Measurements from ENCODE around the gene DAB1.
A peak's percentile ranks its signal among the peaks of the same experiment; 100 is the strongest.

DAB1 gene

DNA sequence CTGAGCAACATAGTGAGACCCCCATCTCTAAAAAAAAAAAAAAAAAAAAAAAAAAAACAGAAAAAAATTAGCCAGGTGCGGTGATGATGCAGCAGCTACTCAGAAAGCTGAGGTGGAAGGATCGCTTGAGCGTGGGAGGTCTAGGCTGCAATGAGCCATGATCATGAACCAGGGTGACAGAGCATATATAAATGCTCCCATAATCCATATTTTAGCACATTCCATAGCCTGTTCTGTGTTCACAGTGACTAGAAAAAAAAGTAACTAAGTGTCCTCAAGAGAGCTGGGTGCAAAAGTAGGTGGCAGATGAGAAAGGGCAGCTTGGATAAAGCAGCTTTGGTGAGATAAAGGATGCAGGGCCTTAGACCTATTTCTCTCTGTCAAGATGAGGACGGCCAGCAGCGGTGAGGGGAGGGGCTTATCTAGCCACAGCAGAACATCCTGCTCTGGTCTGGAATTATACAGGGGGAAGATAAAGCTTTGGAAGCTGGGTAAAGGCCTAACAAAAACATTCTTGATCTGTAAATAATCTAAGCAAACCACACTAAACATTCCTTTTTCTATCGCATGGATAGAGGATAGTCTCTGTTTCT is 205.3 kb downstream of the DAB1 start:
- DNase-seq (ENCODE audit: low spot score), result no peak

DNA sequence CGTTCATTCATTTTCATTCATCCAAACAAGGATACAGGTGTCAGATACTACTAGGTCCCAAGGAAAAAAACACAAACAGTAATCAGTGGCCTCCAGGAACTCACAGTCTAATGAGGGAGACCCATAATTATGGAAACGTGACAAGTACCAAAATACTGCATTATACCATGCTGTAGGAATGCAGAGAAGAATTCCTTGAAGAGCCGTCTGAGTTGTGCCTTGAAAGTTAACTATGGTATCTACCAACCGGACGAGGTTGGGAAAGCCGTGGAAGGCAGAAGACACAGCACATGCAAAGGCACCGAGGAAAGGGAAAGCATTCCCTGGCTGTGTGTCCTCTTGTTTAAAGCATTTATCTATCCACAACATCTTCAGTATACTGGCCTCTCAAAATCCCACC is 206.0 kb downstream of the DAB1 start:
- DNase-seq (ENCODE audit: low spot score), result no peak

DNA sequence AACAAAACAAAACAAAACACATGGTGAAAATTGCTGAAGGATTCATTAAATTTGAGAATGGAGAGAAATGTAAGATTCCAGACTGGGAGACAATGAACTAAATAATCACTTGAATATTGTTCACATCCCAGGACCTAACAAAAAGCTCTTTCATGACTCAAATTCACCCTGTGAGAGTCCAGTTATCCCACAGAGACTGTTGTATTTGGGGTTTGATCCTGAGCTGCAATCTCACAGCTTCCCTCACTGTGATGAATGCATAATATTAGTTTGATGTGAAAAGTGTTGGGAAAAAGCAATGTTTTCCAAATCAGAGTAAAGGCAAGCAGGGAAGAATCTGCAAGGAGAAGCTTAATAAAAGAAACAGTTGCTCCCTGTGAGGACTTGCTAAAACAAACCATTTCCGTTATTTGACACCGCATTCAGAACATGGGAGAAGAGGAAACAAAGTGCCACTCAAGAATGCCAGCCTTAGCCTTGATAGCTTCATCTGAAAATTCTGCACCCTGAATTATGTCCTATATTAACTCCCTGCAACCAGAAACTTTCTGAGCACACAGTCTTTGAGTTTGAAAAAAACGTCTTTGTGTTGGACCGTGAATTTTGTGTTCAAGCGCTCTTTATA is 208.8 kb downstream of the DAB1 start:
- DNase-seq (ENCODE audit: low spot score), result no peak

DNA sequence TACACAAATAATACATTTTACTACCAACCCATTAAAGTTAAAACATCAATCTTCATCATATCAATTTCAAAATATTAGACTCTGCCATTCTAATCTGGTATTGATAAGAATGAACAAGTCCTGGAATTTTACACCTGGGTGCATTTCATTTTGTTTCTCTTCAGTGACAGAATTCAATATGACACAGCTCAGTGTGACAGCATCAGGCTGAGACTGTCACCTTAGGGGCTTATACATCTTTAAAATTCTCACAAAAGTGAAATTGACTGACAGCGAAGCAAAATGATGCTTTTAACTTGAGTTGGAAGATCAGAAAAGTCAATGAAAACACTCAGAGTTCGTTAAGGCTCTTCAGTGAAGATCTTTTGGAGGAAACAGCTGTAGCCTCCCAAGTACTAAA is 213.0 kb downstream of the DAB1 start:
- DNase-seq (ENCODE audit: low spot score), result no peak

DNA sequence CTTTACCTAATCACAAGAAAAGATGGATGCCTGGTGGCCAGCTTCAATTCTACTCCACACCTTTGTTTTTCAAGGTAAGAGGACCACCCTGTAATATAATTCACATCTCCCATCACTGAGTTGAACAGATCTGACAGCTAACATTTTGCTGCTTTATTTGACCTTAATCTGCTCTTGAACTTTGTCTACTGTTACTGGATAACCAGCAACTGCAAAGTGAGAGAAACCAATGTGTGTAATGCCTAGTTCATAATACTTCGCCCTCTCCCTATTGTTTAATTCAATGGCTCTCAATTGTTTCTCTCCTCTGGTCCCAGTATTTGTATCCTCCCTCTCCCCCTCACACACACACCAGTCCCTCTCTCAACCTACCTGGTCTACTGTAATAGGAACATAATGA is 214.4 kb downstream of the DAB1 start:
- DNase-seq (ENCODE audit: low spot score), result no peak

DNA sequence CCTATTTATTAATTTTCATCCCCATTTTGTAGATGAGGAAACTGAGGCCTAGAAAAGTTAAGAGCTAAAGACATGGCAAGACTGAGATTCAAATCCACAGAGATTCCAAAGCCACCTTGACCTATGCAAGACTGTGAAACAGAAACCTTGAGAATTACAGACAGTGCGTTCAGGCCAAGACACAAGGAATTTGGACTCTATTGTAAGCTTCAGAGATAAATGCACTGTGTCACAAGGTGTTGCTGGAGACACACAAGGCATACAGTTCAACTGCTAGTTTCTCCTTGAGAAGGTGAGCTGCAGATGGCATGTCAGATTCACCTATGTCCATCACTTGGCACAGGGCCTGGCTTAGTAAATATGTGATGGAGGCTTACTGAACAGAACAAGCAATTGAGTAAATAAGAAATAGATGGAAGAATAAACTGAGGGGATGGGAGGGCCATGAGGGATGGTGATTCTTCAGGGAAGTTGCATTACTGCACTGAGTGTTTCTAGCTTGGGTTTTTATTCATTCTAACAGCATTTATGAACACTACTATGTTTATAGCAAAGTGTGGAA is 215.0 kb downstream of the DAB1 start:
- no peak for DNase-seq (ENCODE audit: low spot score)

DNA sequence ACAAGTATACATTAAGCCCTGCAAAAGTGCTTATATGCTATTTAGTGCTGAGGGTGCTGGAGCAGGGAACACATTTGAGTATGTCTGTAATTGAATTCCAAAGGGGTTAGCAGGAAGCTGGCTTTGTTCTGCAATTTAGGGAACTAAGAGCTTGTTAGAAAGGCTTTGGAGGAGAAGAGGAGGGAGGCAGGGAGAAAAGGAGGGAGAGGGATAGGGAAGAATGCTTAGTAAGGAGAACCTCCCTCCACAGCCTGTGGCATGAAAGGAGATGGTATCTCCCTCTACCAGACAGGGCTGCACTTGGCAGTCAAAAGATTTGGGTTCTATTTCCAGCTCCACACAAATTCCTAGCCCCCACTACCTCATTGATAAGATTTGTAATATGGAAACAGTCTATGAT is 217.8 kb downstream of the DAB1 start:
- no peak for DNase-seq (ENCODE audit: low spot score)

DNA sequence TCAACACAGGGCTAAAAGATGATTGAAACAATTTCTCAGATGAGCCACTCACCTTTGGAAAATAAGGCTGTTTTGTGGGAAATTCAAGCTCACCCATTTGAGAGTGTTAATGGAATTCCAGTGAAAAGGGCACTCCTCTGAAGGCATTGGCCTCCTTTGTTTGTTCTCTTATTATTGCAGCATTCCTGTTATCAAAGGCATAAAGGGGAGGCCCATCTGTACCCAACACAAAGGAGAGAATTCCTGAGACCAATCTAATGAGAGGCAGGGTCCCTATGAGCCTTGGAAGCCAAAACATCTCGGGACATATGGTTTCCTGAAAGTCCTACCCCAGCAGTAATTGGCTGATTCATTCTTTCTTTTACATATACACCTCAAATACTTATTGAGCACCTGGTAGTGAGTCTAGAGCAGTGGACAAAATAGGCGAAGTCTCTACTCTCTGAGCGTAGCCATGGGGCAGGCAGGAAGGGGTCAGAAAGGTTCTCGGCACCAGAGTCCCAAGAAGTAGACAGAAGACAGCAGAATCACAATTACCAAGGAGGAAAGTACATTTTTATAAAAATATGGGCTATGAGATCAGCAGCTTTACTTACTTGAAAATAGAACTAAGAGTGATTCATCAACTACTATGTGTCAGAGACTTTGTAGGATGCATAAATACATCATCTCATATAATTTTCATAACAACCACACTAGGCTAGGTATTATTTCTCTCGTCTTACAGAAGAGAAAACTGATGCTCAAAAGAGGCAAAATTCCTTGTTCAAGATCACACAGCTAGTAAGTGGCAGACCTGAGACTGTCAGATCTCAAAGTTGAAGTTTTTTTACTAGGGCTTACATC is 218.7 kb downstream of the DAB1 start:
- no peak for DNase-seq (ENCODE audit: low spot score)

DNA sequence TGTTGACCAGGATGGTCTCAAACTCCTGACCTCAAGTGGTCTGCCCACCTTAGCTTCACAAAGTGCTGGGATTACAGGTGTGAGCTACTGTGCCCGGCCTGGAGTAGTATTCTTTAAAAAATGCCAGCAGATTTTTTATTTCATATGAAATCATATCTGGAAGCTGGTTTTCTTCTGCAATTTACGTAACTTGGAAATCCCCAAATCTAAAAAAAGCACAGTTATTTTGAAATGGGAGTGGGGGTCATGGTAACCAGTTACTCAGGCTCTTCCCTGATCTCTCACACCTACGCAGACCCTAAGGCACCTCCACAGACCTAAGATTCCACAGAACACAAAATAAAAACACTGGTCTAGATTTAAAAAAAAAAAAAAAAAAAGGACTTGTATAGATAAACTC is 219.8 kb downstream of the DAB1 start:
- no peak for DNase-seq (ENCODE audit: low spot score)

DNA sequence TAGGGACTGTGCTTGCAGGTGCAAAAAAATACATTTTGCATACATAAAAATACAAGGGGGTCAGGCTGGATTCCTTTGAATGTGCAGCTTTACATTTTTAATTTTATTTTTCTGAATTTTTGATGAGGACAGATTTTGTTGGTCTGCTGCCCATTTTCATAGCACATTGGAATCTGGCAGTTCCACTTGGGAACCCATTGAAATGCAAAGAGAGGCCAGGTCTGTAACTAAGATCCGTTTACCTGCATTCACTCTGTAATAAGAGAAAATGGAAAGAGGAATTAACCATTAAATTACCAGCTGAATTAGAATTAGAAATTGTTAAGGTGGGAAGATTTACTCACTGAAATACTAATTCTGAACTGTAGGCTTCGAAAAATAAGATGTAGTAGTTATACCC is 221.6 kb downstream of the DAB1 start:
- no peak for DNase-seq (ENCODE audit: low spot score)

DNA sequence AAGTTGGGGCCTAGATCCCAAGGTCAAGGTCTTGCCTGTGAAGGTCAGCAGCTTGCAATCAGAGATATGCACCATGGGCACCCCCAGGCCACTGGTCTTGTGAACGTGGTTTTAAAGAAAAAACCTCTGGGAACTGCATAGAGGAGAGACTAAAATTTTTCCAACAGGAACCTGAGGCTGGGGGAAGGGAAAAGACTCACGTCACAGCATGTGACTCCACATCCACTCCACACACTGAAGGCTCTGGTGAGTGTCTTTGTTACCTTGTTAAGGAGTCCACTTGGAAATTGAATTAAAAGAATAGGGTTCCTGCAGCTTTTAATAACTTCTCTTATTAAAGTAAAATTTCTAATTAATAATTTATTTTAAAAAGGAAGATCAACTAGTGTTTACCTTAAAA is 224.9 kb downstream of the DAB1 start:
- DNase-seq (ENCODE audit: low spot score), result no peak

DNA sequence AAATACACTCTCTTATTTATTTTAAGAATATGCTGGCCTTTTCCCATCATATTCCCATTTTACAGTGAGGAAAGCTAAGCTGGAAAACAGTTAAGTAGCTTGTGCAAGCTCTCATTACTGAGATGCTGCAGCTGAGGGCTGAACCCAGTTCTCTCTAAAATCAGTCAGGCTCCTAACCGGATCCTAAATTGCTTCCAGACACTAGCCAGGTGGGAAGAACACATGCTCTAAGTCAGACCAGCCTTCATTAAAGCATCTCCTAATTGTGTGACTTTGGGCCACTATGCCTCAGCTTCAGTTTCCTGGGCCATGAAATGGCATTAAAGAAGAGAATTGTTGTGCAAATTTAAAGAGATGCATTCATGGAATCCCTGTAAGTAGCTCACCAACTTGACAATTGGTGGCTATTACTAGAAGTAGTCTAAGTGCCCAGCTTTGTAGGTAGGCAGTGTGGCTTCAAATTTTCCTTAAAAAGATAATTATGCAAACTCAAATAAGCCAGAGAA is 228.4 kb downstream of the DAB1 start:
- no peak for DNase-seq (ENCODE audit: low spot score)

DNA sequence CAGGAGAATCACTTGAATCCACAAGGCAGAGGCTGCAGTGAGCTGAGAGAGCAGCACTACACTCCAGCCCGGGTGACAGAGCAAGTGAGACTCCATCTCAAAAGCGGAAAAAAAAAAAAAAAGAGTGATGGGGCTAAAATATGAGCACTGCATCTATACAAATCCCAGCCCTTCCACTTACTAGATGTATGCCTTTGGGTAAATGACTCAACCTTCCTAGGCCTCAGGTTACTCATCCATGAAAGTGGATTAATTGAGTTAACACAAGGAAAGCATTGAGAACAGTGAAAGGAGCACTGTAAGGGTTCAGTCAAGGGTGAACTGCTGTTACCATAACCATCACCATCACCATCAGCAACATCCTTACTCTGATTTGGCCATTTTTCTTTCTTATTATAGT is 231.6 kb downstream of the DAB1 start:
- DNase-seq (ENCODE audit: low spot score), result no peak

DNA sequence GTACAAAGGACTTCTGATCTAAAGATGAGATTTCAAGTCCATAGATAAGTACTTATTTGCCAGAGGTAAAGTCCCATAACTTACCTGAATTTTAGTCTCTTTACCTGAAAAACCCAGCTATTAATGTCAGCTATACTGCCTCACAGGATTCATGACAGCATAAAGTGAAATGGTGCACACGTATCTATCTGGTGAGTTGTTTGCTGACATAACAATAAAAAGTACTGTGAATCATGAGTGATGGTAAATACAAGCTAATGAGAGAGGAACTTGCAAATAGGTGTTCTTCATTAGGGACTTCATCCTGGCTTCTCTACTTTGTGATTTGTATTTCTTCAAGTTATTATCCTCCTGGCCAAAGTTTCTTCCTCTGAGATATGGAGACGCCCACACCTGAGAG is 233.0 kb downstream of the DAB1 start:
- DNase-seq (ENCODE audit: low spot score), result no peak

DNA sequence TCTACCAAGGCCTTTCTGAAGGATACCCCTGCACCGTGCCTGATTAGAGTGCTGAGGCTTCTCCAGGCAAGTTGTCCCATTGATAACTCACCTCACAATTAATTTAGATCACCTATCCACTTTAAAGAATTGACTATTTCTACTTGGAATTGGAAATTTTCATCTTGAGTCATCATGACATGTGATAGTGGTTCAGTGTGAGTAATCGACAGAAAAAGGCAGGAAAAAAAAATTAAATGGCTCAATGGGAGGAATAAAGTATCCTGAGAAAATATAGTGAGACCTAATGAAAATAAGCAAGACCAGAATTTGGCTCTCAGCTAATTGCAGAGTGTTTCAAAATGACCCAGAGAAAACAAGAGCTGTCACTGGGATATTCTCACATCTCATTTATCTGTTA is 235.7 kb downstream of the DAB1 start:
- DNase-seq (ENCODE audit: low spot score), result peak; percentile 8

DNA sequence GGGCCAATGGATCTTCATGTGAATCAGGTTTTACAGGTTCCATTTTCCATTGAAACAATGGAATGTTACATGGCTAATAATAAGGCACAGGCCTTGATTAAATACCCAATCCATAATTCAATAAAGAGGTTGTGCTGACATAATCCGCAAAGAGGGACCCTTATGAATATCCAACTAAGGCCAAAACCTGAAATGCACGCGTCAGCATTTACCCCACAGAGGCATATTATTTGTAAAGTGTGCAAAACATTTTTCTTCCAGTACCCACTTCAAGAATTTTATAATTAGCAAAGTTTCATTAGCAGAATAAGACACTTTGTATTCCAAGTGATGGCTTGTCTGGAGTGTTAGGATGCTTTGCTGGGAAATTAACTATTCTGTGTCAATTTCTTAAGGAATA is 237.4 kb downstream of the DAB1 start:
- DNase-seq (ENCODE audit: low spot score), result no peak

DNA sequence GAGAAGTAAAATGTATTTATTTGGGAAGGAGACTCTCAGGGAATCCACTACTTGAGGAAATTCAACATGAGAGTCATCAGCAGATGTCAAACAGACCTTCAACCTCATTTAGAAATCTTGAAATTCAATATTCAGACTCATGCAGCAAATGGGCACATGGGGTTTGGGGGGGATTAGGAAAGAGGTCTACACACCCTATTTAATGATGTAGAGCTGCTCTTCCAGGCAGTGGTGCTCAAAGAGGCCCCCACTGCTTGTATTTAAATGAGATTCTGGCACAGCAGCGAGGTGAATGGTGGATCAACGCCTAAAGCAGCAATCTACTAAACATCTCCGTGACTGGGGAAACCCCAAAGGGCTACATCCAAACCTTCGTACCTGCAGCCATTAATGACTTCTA is 244.9 kb downstream of the DAB1 start:
- no peak for DNase-seq (ENCODE audit: low spot score)

DNA sequence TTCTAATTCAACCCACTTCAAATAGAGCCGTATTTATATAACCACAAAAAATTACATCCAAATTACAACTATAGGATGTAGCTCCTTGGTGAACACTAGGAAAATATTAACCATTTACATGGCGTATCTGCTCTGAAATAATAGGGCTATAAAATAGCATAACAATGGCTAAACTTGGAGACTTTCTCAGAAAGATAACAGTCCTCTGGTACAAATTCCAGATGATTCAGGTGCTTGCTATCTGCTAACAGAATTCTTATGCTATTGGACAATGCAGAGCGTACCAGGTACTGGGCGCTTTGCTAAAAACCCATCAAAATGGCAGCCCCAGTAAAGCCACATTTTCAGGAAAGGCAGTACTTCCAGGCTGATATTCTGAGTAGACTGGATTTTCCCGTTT is 248.4 kb downstream of the DAB1 start:
- DNase-seq (ENCODE audit: low spot score), result no peak

DNA sequence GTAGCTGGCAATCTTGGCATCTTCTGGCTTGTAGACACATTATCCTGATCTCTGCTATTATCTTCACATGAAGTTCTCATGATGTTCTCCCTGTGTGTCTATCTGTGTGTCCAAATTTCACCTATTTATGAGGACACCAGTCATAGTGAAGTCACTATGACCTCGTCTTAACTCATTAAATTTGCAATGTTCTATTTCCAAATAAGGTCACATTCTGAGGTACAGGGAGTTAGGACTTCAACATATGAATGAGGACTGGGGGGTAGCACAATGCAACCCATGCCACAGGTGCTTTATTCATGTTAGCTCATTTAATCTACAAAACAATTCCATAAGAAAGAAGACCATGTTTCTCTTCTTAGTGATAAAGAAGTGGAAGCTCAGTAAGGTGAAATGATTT is 251.8 kb downstream of the DAB1 start:
- DNase-seq (ENCODE audit: low spot score), result no peak

DNA sequence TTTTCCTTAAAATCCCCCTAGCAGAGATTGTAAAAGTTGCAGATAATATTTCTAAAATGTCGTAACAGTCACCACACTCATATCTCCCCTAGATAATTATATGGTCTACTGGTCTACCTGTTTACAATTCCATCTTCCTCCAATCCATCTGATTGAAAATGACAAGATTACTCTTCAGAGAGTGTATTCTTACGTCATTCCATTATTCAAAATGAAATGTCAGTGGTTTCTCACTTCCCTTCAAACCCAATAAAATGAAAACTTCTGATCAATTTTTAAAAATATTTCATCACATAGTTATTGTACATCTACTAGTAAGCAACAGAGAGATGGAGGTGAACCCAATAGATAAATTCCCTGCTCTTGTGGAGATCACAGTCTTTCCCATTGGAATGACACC is 255.9 kb downstream of the DAB1 start:
- DNase-seq (ENCODE audit: low spot score), result no peak

DNA sequence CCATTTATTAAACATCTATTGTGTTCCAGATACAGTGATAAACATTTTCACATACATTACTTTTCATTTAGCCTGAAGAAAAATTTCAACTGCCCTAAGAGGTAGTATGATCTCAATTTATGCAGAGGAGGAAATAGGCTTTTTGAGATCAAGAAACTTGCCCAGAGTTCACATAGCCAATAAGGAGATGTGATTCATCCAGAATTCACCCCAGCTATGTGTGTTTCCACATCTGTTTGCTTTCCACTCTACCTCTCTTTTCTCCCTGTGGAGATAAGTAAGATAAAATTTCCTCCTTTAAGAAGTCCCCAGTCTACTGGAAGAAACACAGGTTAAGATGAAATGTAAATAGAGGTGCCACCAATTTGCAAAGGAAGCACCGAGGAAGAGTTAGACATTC is 258.3 kb downstream of the DAB1 start:
- DNase-seq (ENCODE audit: low spot score), result no peak

DNA sequence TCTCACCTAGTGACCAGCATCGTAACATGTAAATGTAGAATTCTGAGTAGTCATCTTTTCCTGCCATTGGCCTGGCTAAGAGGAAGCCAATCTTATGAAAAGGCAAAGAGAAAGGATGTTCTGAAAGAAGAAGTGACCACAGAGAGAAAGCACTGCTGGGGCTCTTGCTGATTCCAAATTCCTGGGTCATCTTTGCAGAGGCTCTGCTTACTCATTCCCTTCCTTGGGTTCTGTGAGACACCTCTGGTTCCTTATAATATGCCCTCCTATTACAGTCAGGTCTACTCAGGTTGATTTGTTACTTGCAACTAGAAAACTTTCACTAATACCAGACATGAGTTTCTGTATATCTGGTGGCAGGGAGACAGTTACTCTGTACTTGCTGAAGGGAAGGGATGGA is 259.3 kb downstream of the DAB1 start:
- no peak for DNase-seq (ENCODE audit: low spot score)

DNA sequence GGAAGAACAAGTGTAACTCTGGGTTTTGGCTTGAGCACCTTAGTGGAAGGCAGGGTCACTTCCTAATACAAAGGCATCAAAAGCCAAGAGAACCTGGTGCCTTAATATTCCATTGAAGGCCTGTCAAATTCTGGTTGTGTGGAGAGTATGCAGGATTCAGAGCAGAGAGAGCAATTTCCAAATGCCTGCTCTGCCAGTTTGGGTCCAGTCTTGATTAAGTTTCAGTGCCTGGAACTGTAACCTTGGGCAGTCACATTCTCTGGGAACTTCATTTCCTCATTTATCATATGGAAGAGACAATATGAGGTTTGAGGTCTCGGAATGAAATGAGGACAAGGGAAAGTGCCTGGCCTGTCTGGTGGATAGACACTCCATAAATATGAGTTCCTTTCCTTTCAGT is 260.1 kb downstream of the DAB1 start:
- DNase-seq (ENCODE audit: low spot score), result no peak
